Left kidney (tissue), 8 donors: ENCODE data around the gene DDIT4L. TPM values are rescaled to one million over a fixed set of nuclear protein-coding genes. Genes with fewer than 3 reads are reported as not detected.
A peak's percentile ranks its signal among the peaks of the same experiment; 100 is the strongest.
"Not testable (repeated sequence)": the region's sequence is repeated elsewhere in the genome, so short reads cannot be mapped to it uniquely, and the experiment has no call there.

Source experiments
- DNase-seq: peaks from one replicate; pipeline ENCODE4 v3.0.0-alpha.2; 2013
- long read RNA-seq, 8 donors: transcript quantifications; one replicate each; lab custom pipeline, GENCODE V29; 2026
- polyA plus RNA-seq: library from polyadenylated mRNA; unstranded; fragments of 120-200 nt; gene quantifications from one replicate; pipeline ENCODE4 v1.2.1, GENCODE V29; 2013; ENCODE audit not compliant: insufficient read length

Gene DDIT4L, protein sequence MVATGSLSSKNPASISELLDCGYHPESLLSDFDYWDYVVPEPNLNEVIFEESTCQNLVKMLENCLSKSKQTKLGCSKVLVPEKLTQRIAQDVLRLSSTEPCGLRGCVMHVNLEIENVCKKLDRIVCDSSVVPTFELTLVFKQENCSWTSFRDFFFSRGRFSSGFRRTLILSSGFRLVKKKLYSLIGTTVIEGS
- 2.5 TPM for polyA plus RNA-seq
- long read RNA-seq, donor 1, partial matches to known transcripts: 0 of 1 reads
- long read RNA-seq, donor 1, other reads (novel, unspliced or antisense): 0 of 1 reads
- long read RNA-seq, donor 2: 0 reads
- long read RNA-seq, donor 3: 0 reads
- long read RNA-seq, donor 4, partial matches to known transcripts: 0 of 1 reads
- long read RNA-seq, donor 4, other reads (novel, unspliced or antisense): 0 of 1 reads
- long read RNA-seq, donor 5, partial matches to known transcripts: 0 of 2 reads
- long read RNA-seq, donor 5, other reads (novel, unspliced or antisense): 0 of 2 reads
- long read RNA-seq, donor 6, partial matches to known transcripts: 0 of 1 reads
- long read RNA-seq, donor 6, other reads (novel, unspliced or antisense): 0 of 1 reads
- long read RNA-seq, donor 7, partial matches to known transcripts: 0 of 2 reads
- long read RNA-seq, donor 7, other reads (novel, unspliced or antisense): 0 of 2 reads
- long read RNA-seq, donor 8, partial matches to known transcripts: 0 of 1 reads
- long read RNA-seq, donor 8, other reads (novel, unspliced or antisense): 0 of 1 reads

DNA sequence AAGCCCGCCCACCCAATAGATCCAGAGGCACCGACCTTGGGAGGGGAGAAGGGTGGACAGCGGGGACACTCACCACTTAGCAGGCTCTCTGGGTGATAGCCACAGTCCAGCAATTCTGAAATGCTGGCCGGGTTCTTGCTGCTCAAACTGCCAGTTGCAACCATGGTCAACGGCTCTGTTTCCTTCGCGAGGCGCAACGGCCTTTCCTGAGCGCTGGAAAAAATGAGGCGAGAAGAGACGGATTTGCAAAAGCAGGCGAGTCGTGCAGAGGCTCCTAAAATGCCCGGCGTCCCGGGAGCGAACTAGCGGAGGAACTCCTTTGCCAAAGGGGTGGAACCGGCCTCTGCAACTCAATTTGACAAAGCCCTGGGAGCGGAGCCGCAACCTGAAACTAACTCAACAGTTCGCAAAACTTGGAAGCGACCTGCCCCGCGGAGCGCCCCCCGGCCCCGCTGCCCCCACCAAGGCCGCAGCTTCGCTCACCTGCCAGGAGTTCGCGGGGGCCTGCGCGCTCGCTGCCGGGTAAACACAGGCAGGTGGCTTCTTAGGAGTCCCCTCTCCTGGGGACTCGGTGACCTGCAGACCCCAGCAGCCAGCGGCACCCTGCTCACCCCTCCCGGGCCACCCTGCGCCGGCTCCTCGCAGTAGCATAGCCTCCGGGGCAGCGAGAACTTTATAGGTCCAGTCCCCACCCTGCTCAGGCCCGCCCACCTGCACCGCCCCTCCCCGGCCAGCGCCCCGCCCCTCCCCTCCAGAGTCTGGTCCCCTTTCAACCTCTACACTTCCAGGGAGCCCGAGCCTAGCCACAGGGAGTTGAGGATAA, at the start of gene DDIT4L:
Gene DDIT4L (minus strand): TSS at position 649 of the 823 bp plus-strand sequence. CDS start 485 bp downstream, at position 164.
- peak; percentile 38 for DNase-seq

DNA sequence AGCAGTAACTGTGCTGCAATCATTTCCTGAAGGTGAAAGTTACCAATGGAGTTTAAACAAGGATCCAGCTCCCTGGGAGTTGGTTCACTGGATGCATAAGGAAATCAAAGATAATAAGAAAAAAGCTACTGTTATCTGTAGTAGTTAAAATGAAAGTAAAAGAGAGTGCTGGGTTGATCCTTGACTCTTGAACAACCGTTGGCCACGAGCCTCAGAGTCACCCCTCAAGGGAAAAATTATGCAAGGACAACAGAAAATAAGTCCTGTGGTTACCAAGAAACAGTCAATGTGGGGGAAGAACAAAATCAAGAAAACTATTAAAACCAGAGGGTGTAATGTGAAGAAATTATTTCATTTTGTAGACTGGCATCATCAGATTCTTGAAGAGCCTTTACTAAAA, 49.7 kb upstream of the DDIT4L start:
- no peak for DNase-seq

DNA sequence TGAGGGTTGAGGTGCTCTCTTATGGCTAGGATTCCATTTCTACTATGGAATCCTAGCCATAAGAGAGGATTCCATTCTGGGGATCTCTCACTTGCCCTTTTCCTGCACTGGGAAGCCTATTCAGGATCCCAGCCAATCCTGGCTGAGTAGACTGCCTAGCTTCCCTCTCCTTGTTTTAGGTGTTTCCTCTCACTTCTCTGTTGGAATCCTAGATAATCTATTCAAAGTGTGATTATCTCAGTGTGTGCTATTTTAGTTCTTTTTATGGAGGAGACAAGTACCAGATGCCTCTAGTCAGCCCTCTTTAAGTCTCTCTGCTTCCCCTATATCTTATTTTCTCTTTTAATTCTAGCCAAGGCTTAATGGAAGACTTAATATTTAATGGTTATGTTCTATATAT, 34.5 kb upstream of the DDIT4L start:
- no peak for DNase-seq

DNA sequence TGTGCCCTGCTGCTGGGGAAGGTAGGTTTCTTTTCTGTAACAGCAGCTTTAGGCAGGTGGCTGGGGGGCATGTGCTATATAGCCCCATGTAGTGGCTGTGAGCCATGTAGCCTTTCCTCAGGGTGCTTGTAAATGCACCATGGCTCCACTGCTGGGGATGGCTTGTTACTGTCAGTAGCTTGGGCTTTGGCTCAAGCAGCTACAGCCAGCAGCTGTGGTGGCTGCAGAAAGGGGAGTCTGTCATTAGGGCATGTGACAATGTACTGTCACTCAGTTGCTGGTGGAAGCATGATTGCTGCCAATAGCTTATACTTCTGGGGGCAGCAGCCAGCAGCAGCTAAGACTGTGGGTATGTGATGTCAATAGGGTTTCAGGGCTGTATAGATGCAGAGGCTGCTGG, 33.9 kb upstream of the DDIT4L start:
- no peak for DNase-seq

DNA sequence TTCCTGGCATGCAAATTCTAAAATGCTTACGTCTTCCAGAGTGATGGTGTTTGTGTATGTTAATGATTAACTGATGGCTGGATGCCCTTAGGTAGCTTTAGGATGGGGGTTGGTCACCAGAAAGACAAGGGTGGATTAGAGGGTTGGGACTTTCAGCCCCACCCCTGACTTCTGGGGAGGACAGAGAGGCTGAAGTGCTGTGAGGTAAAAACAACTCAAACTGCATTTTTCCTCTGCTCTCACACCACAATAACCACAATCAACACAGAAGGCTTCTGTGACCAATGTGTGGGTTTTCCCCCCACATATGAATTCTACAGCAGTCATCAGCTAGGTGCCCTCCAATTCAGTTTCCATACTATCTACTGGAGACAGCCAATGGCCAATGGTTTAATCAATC, 18.7 kb upstream of the DDIT4L start:
- no peak for DNase-seq

DNA sequence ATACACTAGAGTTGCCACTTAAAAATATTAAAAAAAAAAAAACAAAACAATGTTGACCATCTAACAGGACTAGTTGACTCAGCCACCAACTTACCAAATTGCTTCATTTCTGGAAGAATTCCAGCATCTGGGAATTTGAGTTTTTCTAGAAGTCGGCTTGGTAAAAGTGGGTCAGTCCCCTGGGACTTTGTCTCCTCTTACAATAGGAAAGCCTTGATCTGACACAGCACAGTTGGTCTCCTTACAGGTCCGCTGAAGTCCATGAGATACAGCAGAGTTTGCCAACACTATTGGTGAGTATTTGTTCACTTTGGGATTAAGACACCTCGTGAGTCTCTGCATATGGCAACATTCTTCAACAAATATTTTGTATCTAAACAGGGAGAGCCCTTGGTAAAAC, 18.2 kb upstream of the DDIT4L start:
- no peak for DNase-seq

DNA sequence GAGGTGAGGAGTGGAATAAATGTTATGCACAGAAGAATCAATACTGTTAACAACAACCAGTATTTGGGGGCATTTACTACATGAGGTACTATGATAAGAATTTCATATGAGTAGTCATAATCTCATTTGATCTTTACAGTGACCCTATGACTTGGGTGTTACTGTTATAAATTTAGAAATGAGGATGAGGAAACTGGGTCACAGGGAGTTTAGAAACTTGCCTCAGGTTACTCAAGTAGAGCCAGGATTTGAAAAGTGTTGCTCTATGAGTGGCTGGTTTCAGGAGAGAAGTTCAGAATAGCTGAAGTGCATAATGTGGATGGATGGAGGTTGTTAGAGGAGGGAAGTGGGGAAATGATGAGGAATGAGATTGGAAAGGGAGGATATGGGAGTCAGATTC, 16.6 kb upstream of the DDIT4L start:
- DNase-seq: no peak

DNA sequence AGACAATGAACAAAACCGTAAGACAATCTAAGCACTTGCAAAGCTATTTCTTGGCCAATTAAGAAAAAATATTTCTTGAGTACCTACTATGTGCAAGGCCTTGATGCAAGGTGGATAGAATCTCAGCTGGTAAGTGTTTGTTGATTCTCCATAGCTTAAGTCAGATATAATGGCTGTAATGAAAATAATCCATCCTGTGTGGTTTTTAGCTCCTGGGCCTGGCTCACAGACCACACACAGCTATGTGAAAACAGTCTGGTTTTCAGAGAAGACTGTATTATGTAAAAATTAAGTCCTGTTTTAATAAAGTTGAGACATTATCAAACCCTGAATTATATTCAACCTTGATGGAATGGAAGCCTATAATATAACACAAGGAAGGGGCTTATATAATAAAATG, 7.8 kb upstream of the DDIT4L start:
- no peak for DNase-seq

DNA sequence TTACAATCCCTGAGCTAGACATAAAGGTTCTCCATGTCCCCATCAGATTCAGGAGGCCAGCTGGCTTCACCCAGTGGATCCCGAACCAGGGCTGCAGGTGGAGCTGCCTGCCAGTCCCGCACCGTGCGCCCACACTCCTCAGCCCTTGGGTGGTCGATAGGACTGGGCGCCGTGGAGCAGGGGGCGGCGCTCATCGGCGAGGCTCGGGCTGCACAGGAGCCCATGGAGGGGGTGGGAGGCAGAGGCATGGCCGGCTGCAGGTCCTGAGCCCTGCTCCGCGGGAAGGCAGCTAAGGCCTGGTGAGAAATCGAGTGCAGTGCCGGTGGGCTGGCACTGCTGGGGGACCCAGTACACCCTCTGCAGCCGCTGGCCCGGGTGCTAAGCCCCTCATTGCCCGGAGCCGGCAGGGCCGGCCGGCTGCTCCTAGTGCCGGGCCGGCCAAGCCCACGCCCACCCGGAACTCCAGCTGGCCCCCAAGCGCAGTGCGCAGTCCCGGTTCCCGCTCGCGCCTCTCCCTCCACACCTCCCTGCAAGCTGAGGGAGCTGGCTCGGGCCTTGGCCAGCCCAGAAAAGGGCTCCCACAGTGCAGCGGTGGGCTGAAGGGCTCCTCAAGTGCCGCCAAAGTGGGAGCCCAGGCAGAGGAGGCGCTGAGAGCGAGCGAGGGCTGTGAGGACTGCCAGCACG, 6.3 kb upstream of the DDIT4L start:
- DNase-seq: not testable (repeated sequence)

DNA sequence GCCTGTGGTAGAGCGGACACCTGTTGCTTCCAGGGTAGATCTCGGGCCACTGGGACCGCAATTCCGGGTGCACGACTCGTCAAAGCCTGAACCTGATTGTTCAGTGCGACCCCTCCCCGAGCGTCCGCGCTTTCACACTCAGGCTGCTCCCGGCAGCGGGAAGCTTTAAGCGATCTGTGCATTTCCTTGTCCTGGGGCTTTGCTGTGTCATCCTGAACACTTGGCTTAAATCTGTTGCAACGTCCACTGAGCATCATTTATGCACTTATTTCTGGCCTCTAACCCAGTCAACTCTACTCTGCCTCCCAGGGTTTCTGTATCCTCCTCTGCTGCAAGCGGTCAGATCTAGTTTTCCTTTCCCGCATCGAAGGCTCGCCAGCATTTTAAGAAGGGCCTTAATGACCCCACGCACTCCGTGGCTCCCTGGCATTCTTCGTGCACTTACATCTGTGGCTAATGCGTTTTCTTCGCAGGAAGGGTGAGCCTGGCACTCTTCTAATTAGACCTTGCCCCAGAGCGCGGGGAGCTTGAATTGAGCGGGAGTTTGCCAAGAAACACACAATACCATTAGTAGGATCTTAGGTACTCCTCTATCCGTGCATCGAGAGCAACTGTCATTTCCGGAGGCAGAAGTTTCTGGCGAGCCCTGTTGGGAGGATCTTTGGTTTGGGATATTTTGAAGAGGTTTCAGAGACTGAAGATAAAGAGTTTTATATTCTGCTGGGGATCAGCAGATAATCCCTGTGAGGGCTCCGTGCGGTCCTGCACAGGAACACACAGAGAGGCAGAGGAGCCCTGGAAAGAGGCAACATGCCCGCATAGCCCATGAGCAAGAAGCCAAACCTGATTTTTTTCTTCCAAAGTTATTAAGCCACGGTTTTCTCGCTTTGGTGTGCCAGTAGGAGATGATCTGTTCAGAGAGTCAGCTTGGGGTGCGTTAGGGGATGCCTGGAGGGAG, 654 bp upstream of the DDIT4L start:
- DNase-seq: peak; percentile 26

DNA sequence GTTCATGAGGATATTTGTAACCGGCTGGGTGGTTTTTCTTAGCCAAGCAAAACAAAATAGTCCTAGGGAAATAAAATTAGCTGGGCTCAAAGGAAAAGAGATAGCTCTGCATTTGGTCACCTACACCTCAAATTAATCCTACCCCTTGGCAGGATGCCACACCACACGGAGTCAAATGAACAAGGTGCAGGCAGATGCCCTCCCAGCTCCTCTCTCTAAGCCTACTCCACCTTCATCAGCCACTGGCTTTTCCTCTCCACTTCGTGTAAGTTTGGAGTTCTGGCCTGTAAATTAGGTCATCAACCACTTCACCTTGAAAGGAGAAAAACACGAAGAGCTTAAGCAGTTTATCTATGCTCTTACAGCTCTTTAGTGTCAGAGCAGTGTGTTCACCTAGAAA, 1.4 kb downstream of the DDIT4L start:
- DNase-seq: no peak

DNA sequence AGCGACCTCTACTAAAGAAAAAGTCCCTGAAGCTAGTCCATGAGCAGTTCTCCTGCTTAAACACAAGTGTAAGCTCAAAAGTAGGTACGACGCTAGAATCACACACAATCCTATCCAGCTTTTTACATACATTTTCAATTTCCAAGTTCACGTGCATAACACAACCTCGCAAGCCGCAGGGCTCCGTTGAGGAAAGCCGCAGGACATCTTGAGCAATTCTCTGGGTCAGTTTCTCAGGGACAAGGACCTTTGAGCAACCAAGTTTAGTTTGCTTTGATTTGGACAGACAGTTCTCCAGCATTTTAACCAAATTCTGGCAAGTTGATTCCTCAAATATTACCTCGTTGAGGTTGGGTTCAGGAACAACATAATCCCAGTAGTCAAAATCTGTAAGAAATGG, 2.5 kb downstream of the DDIT4L start:
- DNase-seq: no peak

DNA sequence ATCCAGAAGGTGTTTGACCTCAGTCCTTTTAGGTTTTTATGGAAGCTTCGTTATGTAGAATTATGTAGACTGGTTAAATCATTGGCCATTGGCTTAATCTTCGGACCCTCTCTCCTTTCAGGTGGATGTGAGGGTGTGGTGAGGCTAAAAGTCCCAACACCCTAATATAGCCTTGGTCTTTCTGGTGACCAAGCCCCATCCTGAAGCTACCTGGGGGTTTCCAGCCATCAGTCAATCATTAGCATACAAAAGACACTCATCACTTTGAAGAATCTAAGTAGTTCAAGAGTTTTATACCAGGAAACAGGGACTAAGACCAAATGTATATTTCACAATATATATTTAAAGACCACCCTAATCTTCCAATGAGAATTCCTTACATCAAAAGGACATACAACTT, 5.5 kb downstream of the DDIT4L start:
- DNase-seq: no peak

DNA sequence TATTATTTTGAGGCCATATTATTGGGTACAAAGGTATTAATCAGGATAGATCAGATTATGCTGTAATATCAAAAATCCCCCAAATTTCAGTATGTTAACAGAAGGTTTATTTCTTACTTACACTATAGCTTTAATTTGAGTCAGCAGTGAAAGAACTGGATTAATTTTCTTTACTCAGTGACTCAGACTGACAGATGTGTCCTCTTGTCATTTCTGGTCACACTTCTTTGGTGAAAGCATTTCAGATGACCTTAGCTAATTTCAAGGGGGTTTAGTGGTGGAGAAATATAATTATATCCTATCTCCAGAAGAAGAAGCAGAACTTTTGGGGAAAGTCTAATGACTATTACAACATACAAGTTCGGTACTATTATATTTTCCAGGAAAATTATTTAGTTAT, 12.4 kb downstream of the DDIT4L start:
- no peak for DNase-seq

DNA sequence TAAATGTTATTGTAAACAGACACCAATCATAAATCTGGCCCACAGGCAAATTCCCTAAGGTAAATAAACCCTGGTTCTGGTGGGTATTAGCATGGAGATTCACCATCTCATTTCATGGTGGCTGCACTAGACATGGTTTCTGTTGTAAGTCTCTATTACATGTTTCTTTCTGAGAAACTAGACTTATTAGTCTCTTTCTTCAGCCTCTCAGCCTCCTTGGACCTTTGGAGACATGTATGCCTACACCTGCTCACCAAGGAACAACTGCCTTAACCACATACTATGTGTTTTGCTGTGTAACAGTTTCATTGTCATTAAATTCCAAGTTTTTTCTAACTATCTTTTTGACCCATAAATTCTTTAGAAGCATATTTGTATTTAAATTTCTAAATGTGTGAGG, 13.1 kb downstream of the DDIT4L start:
- DNase-seq: no peak

DNA sequence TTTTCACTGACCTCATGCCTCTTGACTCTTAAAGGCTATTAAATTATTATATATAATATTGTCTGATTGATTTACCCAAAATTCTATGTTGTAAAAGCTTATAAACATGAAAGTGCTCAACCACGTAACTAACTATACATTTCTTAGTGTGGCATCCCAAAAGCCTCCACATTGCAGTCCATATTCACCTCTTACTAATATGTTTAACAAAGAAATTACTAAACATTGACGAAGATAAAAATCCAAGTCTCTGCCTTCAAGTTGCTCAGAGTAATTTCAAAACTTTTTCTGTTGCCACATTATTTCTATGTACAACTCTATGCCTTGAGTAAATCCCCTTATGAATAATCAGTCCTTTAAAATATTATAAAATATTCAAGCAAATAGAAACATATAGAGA, 14.4 kb downstream of the DDIT4L start:
- no peak for DNase-seq

DNA sequence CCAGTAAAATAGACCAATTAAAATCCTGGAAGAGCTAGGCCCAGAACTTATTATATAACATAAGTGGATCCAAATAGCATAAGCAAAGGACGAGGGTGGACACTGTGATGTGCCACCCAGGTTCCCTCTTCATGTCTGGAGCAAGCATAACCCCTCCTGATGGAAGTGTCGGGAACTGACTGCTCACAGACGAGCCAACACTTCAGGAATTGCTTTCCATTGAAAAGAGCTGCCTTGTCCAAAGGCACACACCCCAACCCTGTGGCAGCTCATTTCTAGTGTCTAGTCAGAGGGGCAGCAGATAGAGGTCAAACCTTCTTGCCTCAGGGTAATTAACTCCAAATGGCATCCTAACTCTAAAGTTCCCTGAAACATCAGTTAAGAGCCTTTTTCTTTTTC, 15.3 kb downstream of the DDIT4L start:
- no peak for DNase-seq

DNA sequence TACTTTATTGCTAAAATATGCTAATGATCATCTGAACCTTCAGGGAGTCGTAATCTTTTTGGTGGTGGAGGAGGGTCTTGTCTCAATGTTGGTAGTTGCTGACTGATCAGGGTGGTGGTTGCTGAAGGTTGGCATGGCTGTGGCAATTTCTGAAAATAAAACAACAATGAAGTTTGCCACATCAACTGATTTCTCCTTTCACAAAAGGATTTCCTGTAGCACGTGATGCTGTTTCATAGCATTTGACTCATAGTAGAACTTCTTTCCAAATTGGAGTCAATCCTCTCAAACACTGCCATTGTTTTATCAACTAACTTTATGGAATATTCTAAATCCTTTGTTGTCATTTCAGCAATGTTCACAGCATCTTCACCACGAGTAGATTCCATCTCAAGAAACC, 19.3 kb downstream of the DDIT4L start:
- no peak for DNase-seq

DNA sequence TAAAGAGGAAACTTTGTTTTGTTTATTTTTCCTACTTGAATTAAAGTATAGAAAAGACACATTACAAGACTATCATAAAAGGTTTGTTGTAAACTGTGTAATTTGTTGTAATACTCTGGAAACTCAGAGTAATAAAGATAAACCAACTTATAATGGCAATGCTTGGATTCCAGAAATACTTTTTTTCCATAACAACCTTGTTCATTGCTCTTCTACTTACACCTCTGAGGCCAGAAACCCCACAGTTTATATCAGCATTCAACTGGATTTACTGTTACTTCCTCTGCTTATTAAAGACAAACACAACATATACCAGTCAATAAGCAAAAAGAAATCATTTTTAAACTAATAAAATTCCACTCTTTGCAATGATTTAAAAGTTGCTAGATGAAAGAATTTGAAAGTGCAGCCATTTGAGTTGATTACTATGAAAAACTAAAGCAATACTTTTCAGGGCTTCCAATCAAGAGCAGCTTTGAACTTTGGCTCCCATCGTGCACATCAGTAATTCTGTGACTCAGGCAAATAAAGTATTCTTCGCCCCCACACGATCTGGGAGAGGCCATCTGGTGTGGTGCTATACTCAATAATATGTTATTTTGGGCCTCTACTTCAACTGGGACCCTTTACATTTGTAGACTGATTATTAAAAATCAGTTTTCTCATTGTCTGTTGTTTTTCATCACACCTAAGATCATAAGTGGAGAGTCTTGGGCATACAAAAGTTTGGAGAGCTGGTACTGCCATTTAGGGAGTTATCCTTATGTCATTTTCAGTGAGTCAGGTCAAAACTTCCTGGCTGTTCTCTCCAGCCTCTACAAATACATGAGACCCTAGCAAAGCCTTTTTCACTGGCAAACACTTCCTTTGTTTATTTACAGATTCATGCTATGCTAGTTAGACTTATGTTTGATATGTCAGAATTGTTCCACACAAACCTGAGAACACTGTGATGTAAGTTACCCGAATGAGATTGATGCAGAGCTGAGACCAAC, 20.5 kb downstream of the DDIT4L start:
- no peak for DNase-seq

DNA sequence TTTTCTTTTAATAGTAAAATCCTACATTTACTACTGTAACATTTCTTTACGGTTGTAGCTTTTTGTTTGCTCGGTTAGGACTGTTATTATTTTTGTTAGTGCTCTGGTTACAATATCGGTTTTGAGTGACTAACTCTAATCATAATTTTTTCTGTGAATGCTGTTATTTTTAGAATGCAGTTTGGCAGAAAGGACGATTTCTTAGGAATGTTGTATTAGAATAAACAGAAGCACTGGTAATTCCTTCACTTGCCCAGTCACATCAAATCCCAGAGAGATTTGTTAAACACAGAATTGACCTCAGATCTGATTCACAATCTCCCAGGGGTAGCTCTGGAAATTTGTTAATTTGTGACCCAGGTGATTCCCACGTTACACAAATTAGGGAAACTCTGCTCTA, 21.7 kb downstream of the DDIT4L start:
- DNase-seq: no peak
